Esophagus muscularis mucosa (tissue), 3 donors: ENCODE data around the gene ASB10.

Source experiments
- CTCF ChIP-seq, 3 experiments: fragments of 200-600 bp in 2 of 3; fragments of 450-650 bp in 1 of 3; sonication (generic) in 2 of 3; IDR thresholded peaks; one replicate each; pipeline ENCODE4 v1.5.1; 2017 to 2019; ENCODE audit warnings: antibody characterized with exemption in 3 of 3, mild to moderate bottlenecking in 2 of 3, moderate library complexity in 1 of 3
- POLR2A ChIP-seq: fragments of 450-650 bp; IDR thresholded peaks from one replicate; pipeline ENCODE4 v1.6.1; 2017; ENCODE audit warnings: antibody characterized with exemption, moderate library complexity, mild to moderate bottlenecking, low read depth

GRCh38 chr7:151139791-151140190 is 47.3 kb downstream of the ASB10 start:
- TF ChIP-seq CTCF (IDR thresholded peaks at IDR 0.05) (no peak), POLR2A (no peak)
